K562 (cell line): ENCODE results near the gene TULP1. TPM values are rescaled to one million over a fixed set of nuclear protein-coding genes. Genes with fewer than 3 reads are reported as not detected.

Experiments
- BHLHE40 ChIP-seq: IDR thresholded peaks from 2 replicates; pipeline ENCODE4 v1.6.1; 2011; ENCODE audit warnings: low read length, improper control_type of control experiment
- GATA2 ChIP-seq: sonication (generic); formaldehyde crosslinking; IDR thresholded peaks from 2 replicates; pipeline ENCODE4 v1.4.0; 2020; ENCODE audit warnings: mild to moderate bottlenecking, missing genetic modification reagents
- HDGF ChIP-seq: fragments of 450-650 bp; IDR thresholded peaks from 2 replicates; pipeline ENCODE4 v1.6.1; 2016
- HOXB6 ChIP-seq: fragments of 250-450 bp; sonication (Bioruptor Pico); IDR thresholded peaks from 2 replicates; pipeline ENCODE4 v1.5.1; 2022; ENCODE audit warnings: mild to moderate bottlenecking, borderline replicate concordance
- MCM5 ChIP-seq: fragments of 450-650 bp; IDR thresholded peaks from 2 replicates; pipeline ENCODE4 v1.6.1; 2016; ENCODE audit warnings: low read depth
- MCM7 ChIP-seq, 2 experiments: fragments of 450-650 bp; IDR thresholded peaks; 2 replicates each; pipeline ENCODE4 v1.6.1; 2016 to 2018
- NFXL1 ChIP-seq: fragments of 450-650 bp; formaldehyde crosslinking; IDR thresholded peaks from 2 replicates; pipeline ENCODE4 v1.4.0; 2021; ENCODE audit warnings: mild to moderate bottlenecking
- POLR3A ChIP-seq: IDR thresholded peaks from 2 replicates; pipeline ENCODE4 v1.6.1; 2011; ENCODE audit warnings: borderline replicate concordance, mild to moderate bottlenecking, moderate library complexity; ENCODE audit not compliant: insufficient read length, insufficient read depth; ENCODE audit errors: extremely low read depth
- PURB ChIP-seq: sonication (generic); formaldehyde crosslinking; IDR thresholded peaks from 2 replicates; pipeline ENCODE4 v1.9.0; 2021; ENCODE audit warnings: low read depth, mild to moderate bottlenecking, missing genetic modification reagents
- RFX5 ChIP-seq: IDR thresholded peaks from 2 replicates; pipeline ENCODE4 v1.6.1; 2011; ENCODE audit warnings: low read depth, mild to moderate bottlenecking, improper control_type of control experiment, low read length
- SIN3A ChIP-seq, 2 experiments: fragments of 150-350 bp in 1 of 2; IDR thresholded peaks; 2 replicates each; pipeline ENCODE4 v1.6.1; 2011 to 2016; ENCODE audit warnings: borderline replicate concordance in 2 of 2, low read depth in 2 of 2, low read length in 2 of 2, mild to moderate bottlenecking in 2 of 2, moderate library complexity in 2 of 2; ENCODE audit not compliant: control insufficient read depth in 1 of 2
- TAF1 ChIP-seq: IDR thresholded peaks from 2 replicates; pipeline ENCODE4 v1.6.1; 2011; ENCODE audit warnings: mild to moderate bottlenecking, low read length, moderate library complexity; ENCODE audit not compliant: insufficient read depth, control insufficient read depth, severe bottlenecking; ENCODE audit errors: extremely low read depth
- TCFL5 ChIP-seq: fragments of 250-450 bp; sonication (Bioruptor Pico); conservative IDR thresholded peaks from 2 replicates; pipeline ENCODE4 v1.6.1; 2021; ENCODE audit warnings: mild to moderate bottlenecking, moderate library complexity, matching md5 sums
- TEAD1 ChIP-seq, 2 experiments: fragments of 450-650 bp in 1 of 2; sonication (generic) in 1 of 2; formaldehyde crosslinking; IDR thresholded peaks; 2 replicates each; pipeline versions ENCODE4 v1.4.0 to v1.8.0; 2020 to 2022; ENCODE audit warnings: mild to moderate bottlenecking in 2 of 2, missing genetic modification reagents in 1 of 2
- TEAD2 ChIP-seq: fragments of 450-650 bp; IDR thresholded peaks from 2 replicates; pipeline ENCODE4 v1.6.1; 2016; ENCODE audit warnings: missing genetic modification characterization, control low read depth, missing compliant biosample characterization
- U2AF1 ChIP-seq: fragments of 200-400 bp; formaldehyde crosslinking; optimal IDR thresholded peaks from 2 replicates; pipeline ENCODE3; 2017; ENCODE audit warnings: mild to moderate bottlenecking, low read depth, low read length, moderate library complexity
- ZNF217 ChIP-seq: sonication (generic); formaldehyde crosslinking; IDR thresholded peaks from 2 replicates; pipeline ENCODE4 v1.8.0; 2022; ENCODE audit warnings: mild to moderate bottlenecking, missing genetic modification reagents
- ZNF347 ChIP-seq: fragments of 450-650 bp; formaldehyde crosslinking; IDR thresholded peaks from 2 replicates; pipeline ENCODE4 v1.4.0; 2020; ENCODE audit warnings: low read depth, mild to moderate bottlenecking, moderate library complexity
- ZNF764 ChIP-seq: fragments of 250-450 bp; sonication (Bioruptor Pico); IDR thresholded peaks from 2 replicates; pipeline ENCODE4 v1.4.0; 2020; ENCODE audit warnings: low read depth, mild to moderate bottlenecking, moderate library complexity
- ZSCAN32 ChIP-seq: fragments of 450-650 bp; formaldehyde crosslinking; IDR thresholded peaks from 2 replicates; pipeline ENCODE4 v1.4.0; 2020; ENCODE audit warnings: mild to moderate bottlenecking, moderate library complexity
- polyA plus RNA-seq, 8 experiments: library from polyadenylated mRNA; depleted of rRNA in 4 of 8; stranded (reverse) in 5 of 8; unstranded in 3 of 8; fragments of >200 nt; fragmentation: Nextera tagmentation in 2 of 8; fragmentation: Illumina TruSeq in 1 of 8; extraction: Ambion mirVana in 2 of 8; extraction: Trizol in 1 of 8; gene quantifications; 2 replicates each; pipeline versions ENCODE4 v1.2.1 to v1.2.3, GENCODE V29; 2011 to 2014; ENCODE audit warnings: inconsistent platforms in 1 of 8, missing spikeins in 1 of 8
- total RNA-seq, 7 experiments: library from RNA; depleted of rRNA in 6 of 7; stranded (reverse); fragments of >200 nt in 6 of 7; fragmentation: Illumina TruSeq in 2 of 7; extraction: Trizol in 2 of 7; gene quantifications; 2 replicates each; pipeline versions ENCODE4 v1.2.1 to v1.2.3, GENCODE V29; 2011 to 2021; ENCODE audit warnings: low replicate concordance in 1 of 7
- TF ChIP-seq, protein P1 (sequence below): fragments of 250-450 bp; sonication (Bioruptor Pico); IDR thresholded peaks from 2 replicates; pipeline ENCODE4 v1.4.0; 2020; ENCODE audit warnings: borderline replicate concordance
- TF ChIP-seq, protein P2 (sequence below): sonication (generic); formaldehyde crosslinking; IDR thresholded peaks from 2 replicates; pipeline ENCODE4 v1.9.0; 2022; ENCODE audit warnings: mild to moderate bottlenecking, missing genetic modification reagents
- TF ChIP-seq, protein P3 (sequence below): fragments of 250-450 bp; sonication (Bioruptor Pico); IDR thresholded peaks from 2 replicates; pipeline ENCODE4 v1.8.0; 2022; ENCODE audit warnings: moderate library complexity, mild to moderate bottlenecking, inconsistent platforms
- TF ChIP-seq, protein P4 (sequence below), 3 experiments: IDR thresholded peaks in 2 of 3; conservative IDR thresholded peaks in 1 of 3; 2 replicates each; pipeline ENCODE4 v1.5.1; 2011 to 2012; ENCODE audit warnings: low read length in 3 of 3, mild to moderate bottlenecking in 3 of 3, control low read depth in 2 of 3, improper control_type of control experiment in 1 of 3, inconsistent platforms in 1 of 3, low read depth in 1 of 3, mixed read lengths in 1 of 3, moderate library complexity in 1 of 3; ENCODE audit not compliant: insufficient read depth in 2 of 3

TULP1 gene
- total and polyA plus RNA-seq, 9 of the 15 experiments (the other 6 are each of a cell fraction or from before 2014, with no cell fraction given) = 0.06 to 0.17 (median 0.09) TPM; not detected in 6

DNA sequence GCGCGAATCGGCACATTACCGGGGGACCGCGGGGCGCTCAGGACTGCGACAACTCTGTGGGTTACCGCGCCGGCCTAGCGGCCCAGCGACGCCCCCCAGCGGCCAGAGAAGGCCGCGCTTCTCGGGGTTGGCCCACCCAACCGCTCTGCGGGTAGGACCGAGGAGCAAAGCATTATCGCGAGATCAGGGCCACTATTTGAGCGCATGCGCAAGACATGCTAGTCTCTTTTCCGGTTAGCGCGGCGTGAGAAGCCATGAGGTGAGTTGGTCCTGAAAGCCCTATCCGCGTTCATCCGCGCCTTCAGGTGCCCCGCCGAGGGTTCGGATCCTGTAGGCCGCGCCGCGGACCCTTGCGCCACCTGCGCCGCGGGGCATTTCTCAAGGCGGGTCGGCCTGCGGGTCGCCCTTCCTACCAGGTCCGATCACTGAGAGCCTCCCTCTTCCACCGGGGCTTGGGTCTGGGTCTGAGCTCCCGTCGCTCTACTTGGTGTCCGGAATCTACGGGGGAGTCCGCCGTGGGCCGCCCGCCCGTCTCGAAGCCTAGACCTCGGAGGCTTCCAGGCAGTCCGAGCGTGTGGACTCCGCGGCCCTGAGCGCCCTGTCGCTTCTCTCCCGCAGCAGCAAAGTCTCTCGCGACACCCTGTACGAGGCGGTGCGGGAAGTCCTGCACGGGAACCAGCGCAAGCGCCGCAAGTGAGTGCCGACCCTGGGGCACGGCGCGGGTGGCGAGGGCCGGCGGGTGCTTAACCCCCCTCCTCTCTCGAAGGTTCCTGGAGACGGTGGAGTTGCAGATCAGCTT is 44.3 kb downstream of the TULP1 start, which contains the start of gene RPL10A (continued):
- TF ChIP-seq, protein P1, sequence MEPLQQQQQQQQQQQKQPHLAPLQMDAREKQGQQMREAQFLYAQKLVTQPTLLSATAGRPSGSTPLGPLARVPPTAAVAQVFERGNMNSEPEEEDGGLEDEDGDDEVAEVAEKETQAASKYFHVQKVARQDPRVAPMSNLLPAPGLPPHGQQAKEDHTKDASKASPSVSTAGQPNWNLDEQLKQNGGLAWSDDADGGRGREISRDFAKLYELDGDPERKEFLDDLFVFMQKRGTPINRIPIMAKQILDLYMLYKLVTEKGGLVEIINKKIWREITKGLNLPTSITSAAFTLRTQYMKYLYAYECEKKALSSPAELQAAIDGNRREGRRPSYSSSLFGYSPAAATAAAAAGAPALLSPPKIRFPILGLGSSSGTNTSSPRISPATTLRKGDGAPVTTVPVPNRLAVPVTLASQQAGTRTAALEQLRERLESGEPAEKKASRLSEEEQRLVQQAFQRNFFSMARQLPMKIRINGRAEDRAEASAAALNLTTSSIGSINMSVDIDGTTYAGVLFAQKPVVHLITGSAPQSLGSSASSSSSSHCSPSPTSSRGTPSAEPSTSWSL (CRISPR knock-in tag) = 0 out of 2 replicates have a peak, but pooled peaks have one; percentile 41
- TF ChIP-seq MCM7 (IDR thresholded peaks at IDR 0.05) = no peak
- TF ChIP-seq TEAD2 (tag) = no peak
- no peak for TF ChIP-seq HDGF
- peak; percentile 100 for TF ChIP-seq TAF1
- peak in 1 of 2 experiments; percentile 91; a peak in 2 of 4 replicates for TF ChIP-seq SIN3A (IDR thresholded peaks at IDR 0.05; ENCODE audit: borderline replicate concordance in 2 of 2, control insufficient read depth in 1 of 2, low read depth in 2 of 2, low read length in 2 of 2)
- TF ChIP-seq, protein P2, sequence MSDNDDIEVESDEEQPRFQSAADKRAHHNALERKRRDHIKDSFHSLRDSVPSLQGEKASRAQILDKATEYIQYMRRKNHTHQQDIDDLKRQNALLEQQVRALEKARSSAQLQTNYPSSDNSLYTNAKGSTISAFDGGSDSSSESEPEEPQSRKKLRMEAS (CRISPR knock-in tag) = peak; percentile 98
- peak; percentile 91 for TF ChIP-seq GATA2 (CRISPR knock-in tag)
- peak; percentile 13; the same call in 1 of the 2 replicates for TF ChIP-seq BHLHE40
- no peak for TF ChIP-seq RFX5
- no peak for TF ChIP-seq ZNF217 (CRISPR knock-in tag)
- no peak; the same call in 1 of the 2 replicates for TF ChIP-seq ZNF347 (CRISPR knock-in tag)
- TF ChIP-seq, protein P3, sequence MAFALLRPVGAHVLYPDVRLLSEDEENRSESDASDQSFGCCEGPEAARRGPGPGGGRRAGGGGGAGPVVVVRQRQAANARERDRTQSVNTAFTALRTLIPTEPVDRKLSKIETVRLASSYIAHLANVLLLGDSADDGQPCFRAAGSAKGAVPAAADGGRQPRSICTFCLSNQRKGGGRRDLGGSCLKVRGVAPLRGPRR (CRISPR knock-in tag) = 0 out of 2 replicates have a peak, but pooled peaks have one; percentile 46
- no peak for TF ChIP-seq PURB (CRISPR knock-in tag)
- no peak for TF ChIP-seq ZNF764 (CRISPR knock-in tag)
- no peak for TF ChIP-seq MCM5
- TF ChIP-seq, protein P4, sequence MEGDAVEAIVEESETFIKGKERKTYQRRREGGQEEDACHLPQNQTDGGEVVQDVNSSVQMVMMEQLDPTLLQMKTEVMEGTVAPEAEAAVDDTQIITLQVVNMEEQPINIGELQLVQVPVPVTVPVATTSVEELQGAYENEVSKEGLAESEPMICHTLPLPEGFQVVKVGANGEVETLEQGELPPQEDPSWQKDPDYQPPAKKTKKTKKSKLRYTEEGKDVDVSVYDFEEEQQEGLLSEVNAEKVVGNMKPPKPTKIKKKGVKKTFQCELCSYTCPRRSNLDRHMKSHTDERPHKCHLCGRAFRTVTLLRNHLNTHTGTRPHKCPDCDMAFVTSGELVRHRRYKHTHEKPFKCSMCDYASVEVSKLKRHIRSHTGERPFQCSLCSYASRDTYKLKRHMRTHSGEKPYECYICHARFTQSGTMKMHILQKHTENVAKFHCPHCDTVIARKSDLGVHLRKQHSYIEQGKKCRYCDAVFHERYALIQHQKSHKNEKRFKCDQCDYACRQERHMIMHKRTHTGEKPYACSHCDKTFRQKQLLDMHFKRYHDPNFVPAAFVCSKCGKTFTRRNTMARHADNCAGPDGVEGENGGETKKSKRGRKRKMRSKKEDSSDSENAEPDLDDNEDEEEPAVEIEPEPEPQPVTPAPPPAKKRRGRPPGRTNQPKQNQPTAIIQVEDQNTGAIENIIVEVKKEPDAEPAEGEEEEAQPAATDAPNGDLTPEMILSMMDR (IDR thresholded peaks at IDR 0.05 in 2 of 3, conservative IDR thresholded peaks at IDR 0.05 in 1 of 3; ENCODE audit: insufficient read depth in 2 of 3, low read depth in 1 of 3, low read length in 3 of 3) = peak; percentile 97 to 99 (median 99)
- peak; percentile 76 to 79 for TF ChIP-seq TEAD1 (CRISPR knock-in tag; IDR thresholded peaks at IDR 0.05)
- TF ChIP-seq U2AF1 = peak; percentile 88
- TF ChIP-seq POLR3A = no peak
- no peak; the same call in 1 of the 2 replicates for TF ChIP-seq ZSCAN32 (CRISPR knock-in tag)
- TF ChIP-seq HOXB6 = no peak
- 0 out of 2 replicates have a peak, but pooled peaks have one; percentile 26 for TF ChIP-seq TCFL5 (CRISPR knock-in tag)
- TF ChIP-seq NFXL1 (CRISPR knock-in tag) = peak; percentile 70; the same call in 1 of the 2 replicates
